ENCODE data around the gene RET. TPM values are rescaled to one million over a fixed set of nuclear protein-coding genes. Genes with fewer than 3 reads are reported as not detected.

Gene RET
- total RNA-seq, 1 donor from 2014 or later, result 1.0 TPM

DNA sequence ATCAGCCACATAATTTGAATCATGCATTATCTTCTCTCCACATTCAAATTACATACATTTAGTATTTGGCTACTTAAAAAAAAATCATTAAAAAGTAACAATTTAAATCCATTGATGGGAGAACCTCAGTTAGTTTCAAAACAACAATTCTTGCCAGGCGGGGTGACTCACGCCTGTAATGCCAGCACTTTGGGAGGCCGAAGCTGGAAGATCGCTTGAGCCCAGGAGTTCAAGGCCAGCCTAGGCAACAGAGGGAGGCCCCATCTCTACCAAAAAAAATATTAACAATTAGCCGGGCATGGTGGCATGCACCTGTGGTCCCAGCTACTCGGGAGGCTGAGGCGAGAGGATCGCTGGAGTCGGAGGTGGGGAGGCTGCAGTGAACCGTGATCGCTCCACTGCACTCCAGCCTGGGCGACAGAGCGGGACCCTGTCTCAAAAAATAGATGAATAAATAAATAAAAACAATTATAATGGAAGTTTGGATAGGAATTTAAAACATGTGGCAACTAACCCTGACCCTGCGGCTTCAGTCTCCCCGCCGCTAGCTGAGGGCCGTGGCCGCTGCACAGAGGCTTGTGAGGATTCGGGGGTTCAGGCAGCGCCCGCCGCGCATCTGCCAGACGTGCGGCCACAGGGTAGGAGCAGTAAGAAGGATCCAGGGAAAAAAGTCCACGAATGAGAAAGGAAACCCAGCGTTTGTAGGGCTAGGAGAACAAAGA is 60.3 kb downstream of the RET start:
- no peaks in the 10 kb centered on the region for H3K36me3 ChIP-seq
- H3K4me3 ChIP-seq, result peak overlapping the region; percentile 98
- H3K4me1 ChIP-seq, result peaks cover 39% of the 10 kb centered on the region
- TF ChIP-seq, protein P1, sequence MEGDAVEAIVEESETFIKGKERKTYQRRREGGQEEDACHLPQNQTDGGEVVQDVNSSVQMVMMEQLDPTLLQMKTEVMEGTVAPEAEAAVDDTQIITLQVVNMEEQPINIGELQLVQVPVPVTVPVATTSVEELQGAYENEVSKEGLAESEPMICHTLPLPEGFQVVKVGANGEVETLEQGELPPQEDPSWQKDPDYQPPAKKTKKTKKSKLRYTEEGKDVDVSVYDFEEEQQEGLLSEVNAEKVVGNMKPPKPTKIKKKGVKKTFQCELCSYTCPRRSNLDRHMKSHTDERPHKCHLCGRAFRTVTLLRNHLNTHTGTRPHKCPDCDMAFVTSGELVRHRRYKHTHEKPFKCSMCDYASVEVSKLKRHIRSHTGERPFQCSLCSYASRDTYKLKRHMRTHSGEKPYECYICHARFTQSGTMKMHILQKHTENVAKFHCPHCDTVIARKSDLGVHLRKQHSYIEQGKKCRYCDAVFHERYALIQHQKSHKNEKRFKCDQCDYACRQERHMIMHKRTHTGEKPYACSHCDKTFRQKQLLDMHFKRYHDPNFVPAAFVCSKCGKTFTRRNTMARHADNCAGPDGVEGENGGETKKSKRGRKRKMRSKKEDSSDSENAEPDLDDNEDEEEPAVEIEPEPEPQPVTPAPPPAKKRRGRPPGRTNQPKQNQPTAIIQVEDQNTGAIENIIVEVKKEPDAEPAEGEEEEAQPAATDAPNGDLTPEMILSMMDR (IDR thresholded peaks at IDR 0.05), result no peak
- no peaks in the 10 kb centered on the region for H3K9me3 ChIP-seq
- intact Hi-C loops (cut with DNase I), result no loop called here
- DNase-seq, result no peak
- peak overlapping the region; percentile 95 for H3K27ac ChIP-seq
- no peaks in the 10 kb centered on the region for H3K27me3 ChIP-seq
- ATAC-seq, result no peak

DNA sequence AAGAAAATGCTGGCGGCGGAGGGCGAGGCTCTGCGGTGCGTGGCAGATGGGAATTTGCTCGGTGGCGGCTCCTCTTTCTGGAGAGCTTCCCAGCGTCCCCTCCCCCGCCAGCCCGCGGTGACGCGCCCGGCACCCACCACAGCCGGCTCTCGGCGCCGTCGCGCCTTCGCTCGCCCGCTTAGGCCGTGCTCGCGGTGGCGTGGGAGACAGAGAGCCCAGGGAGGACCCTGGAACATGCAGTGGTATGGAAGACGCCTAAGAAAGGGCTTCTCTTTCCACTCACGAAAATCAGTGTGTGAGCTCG is 60.8 kb downstream of the RET start:
- peak overlapping the region; percentile 98 for H3K4me3 ChIP-seq
- ATAC-seq (peak; percentile 60), DNase-seq (peak; percentile 81)
- peaks cover 44% of the 10 kb centered on the region for H3K4me1 ChIP-seq
- no peaks in the 10 kb centered on the region for H3K9me3 ChIP-seq
- intact Hi-C loops (cut with DNase I), result no loop called here
- TF ChIP-seq, protein P1 (IDR thresholded peaks at IDR 0.05), result no peak
- H3K27me3 ChIP-seq, result no peaks in the 10 kb centered on the region
- no peaks in the 10 kb centered on the region for H3K36me3 ChIP-seq
- peak overlapping the region; percentile 95 for H3K27ac ChIP-seq

DNA sequence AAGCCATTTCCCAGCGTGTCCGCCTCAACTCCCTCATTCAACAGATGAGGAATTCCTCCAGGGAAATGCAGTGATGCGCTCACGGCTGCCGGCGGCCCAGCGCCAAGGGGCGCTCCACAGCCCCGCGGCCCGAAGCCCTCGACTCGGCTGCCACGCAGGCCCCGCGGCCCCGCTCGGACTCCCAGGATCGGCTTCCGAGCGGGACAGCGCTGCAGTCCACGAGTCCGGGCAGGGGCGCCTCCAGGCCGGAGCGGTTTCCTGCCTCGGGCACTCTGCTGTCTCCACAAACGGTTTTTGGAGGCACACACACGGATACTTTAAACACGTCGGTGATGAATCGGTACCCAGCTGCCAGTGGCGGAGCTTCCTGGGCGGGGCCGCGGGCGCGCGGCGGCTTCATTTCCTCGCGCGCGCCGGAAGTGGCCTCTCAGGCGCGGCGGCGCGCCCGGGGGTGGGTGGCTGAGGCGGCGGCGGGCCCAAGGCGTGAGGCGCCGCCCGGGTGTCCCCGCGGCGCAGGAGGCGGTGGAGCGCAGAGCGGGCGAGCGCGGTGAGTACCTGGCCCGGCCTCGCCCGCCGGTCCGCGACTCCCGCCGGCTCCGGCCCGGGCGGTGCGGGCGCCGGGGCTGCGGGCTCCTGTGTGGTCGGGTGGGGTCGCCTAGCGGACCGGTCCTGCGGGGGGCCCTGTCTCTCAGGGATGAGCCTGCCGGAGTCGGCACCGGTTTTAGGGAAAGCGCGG is 61.3 kb downstream of the RET start, which contains the start of gene CSGALNACT2:
TSS of gene CSGALNACT2 (plus strand) at position 425 of the 736 bp plus-strand sequence. CDS start 16,705 bp downstream, outside the sequence.
- no peaks in the 10 kb centered on the region for H3K36me3 ChIP-seq
- TF ChIP-seq, protein P1 (IDR thresholded peaks at IDR 0.05), result no peak
- H3K27me3 ChIP-seq, result no peaks in the 10 kb centered on the region
- H3K4me1 ChIP-seq, result peaks cover 49% of the 10 kb centered on the region
- DNase-seq (peak; percentile 94), ATAC-seq (peak; percentile 96)
- intact Hi-C loops (cut with DNase I), result no loop called here
- no peaks in the 10 kb centered on the region for H3K9me3 ChIP-seq
- peak within 1 kb of the TSS; percentile 98 for H3K4me3 ChIP-seq
- peak within 1 kb of the TSS; percentile 95 for H3K27ac ChIP-seq

DNA sequence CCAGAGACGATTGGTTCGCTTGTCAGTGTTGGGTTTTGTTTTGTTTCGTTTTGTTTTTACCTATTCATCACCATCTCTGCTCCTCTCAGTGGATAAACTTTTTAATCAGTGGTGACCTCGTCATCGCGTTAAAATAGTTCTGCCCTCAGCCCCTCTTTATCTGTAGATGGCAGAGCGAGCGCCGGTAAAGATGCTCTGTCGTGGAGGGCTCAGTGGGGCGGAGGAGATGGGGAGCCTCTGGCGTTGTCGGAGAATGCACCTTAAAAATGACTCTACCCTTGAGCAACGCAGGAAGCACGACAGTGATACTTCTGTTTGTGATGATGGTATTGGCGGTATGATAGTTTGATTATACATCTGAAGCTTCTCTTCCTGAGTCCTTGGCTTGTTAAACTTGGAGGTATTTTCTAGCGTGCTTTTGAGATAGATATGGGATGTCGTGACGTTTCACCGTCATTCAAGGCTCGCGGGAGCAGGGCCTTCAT is 61.9 kb downstream of the RET start:
- peak; percentile 37 for ATAC-seq
- Histone ChIP-seq H3K4me1 (peaks cover 52% of the 10 kb centered on the region), H3K4me3 (peak overlapping the region; percentile 98), H3K27ac (peak overlapping the region; percentile 95), H3K9me3 (no peaks in the 10 kb centered on the region), H3K27me3 (no peaks in the 10 kb centered on the region), H3K36me3 (no peaks in the 10 kb centered on the region)
- intact Hi-C loops (cut with DNase I), result no loop called here
- no peak for DNase-seq
- TF ChIP-seq, protein P1 (IDR thresholded peaks at IDR 0.05), result no peak

DNA sequence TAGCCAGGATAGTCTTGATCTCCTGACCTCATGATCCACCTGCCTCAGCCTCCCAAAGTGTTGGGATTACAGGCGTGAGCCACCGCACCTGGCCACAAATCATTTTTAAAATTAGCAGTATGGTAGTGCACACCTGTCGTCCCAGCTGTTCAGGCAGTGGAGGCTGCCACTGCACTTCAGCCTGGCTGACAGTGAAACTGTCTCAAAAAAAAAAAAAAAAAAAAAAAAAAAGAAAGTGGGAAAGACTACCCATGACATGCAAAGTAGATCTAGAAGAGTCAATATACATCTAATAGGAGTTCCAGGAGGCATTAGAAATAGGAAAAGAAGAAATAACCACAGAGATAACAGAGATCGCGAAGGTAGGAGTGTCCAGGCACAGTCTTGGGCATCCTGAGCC is 64.6 kb downstream of the RET start:
- intact Hi-C loops (cut with DNase I), result no loop called here
- ATAC-seq, result no peak
- H3K9me3 ChIP-seq, result no peaks in the 10 kb centered on the region
- H3K4me3 ChIP-seq, result no peak overlapping the region
- H3K36me3 ChIP-seq, result no peaks in the 10 kb centered on the region
- no peak overlapping the region for H3K27ac ChIP-seq
- peaks cover 70% of the 10 kb centered on the region for H3K4me1 ChIP-seq
- DNase-seq, result no peak
- H3K27me3 ChIP-seq, result no peaks in the 10 kb centered on the region
- TF ChIP-seq, protein P1 (IDR thresholded peaks at IDR 0.05), result no peak

Measured in upper lobe of right lung (tissue), 1 donor.